K562 (cell line): ENCODE data around the gene CALU. TPM values are rescaled to one million over a fixed set of nuclear protein-coding genes. Genes with fewer than 3 reads are reported as not detected.
A peak's percentile ranks its signal among the peaks of the same experiment; 100 is the strongest.

ENCODE experiments used
- DNMT1 ChIP-seq: fragments of 450-650 bp; IDR thresholded peaks from 2 replicates; pipeline ENCODE4 v1.6.1; 2016; ENCODE audit warnings: antibody characterized with exemption, mild to moderate bottlenecking
- GABPA ChIP-seq: fragments of 200-800 bp; sonication (Bioruptor generic); conservative IDR thresholded peaks from 2 replicates; pipeline ENCODE4 v1.6.1; 2016; ENCODE audit warnings: low read depth, missing genetic modification characterization, missing compliant biosample characterization
- HCFC1 ChIP-seq: IDR thresholded peaks from 2 replicates; pipeline ENCODE4 v1.6.1; 2012; ENCODE audit warnings: low read depth, low read length, improper control_type of control experiment
- HNRNPH1 ChIP-seq: fragments of 200-400 bp; formaldehyde crosslinking; optimal IDR thresholded peaks from 2 replicates; pipeline ENCODE3; 2017; ENCODE audit warnings: low read depth, mild to moderate bottlenecking, low read length, moderate library complexity
- MTA3 ChIP-seq: fragments of 450-650 bp; formaldehyde crosslinking; IDR thresholded peaks from 2 replicates; pipeline ENCODE4 v1.6.1; 2017; ENCODE audit warnings: mild to moderate bottlenecking, borderline replicate concordance
- NBN ChIP-seq: fragments of 450-650 bp; IDR thresholded peaks from 2 replicates; pipeline ENCODE4 v1.6.1; 2016; ENCODE audit warnings: low read depth, mild to moderate bottlenecking
- NCOR1 ChIP-seq: fragments of 450-650 bp; IDR thresholded peaks from 2 replicates; pipeline ENCODE4 v1.6.1; 2016; ENCODE audit warnings: mild to moderate bottlenecking, moderate library complexity
- SIN3B ChIP-seq: fragments of 450-650 bp; IDR thresholded peaks from 2 replicates; pipeline ENCODE4 v1.6.1; 2017; ENCODE audit warnings: low read depth, mild to moderate bottlenecking, moderate library complexity
- SMAD4 ChIP-seq: fragments of 250-450 bp; sonication (Bioruptor Pico); conservative IDR thresholded peaks from 2 replicates; pipeline ENCODE4 v1.8.0; 2021; ENCODE audit warnings: inconsistent platforms, mild to moderate bottlenecking, moderate library complexity
- SREBF1 ChIP-seq: fragments of 150-350 bp; IDR thresholded peaks from 2 replicates; pipeline ENCODE4 v1.6.1; 2014; ENCODE audit warnings: antibody characterized with exemption, low read depth, low read length, borderline replicate concordance
- ZBTB40 ChIP-seq, 2 experiments: fragments of 450-650 bp in 1 of 2; sonication (generic) in 1 of 2; formaldehyde crosslinking in 1 of 2; IDR thresholded peaks; 2 replicates each; pipeline versions ENCODE4 v1.7.1 to v1.9.0; 2016 to 2022; ENCODE audit warnings: inconsistent platforms in 1 of 2, mild to moderate bottlenecking in 1 of 2, missing genetic modification reagents in 1 of 2
- ZNF316 ChIP-seq: fragments of 450-650 bp; IDR thresholded peaks from 2 replicates; pipeline ENCODE4 v1.6.1; 2016
- polyA plus RNA-seq, 8 experiments: library from polyadenylated mRNA; depleted of rRNA in 4 of 8; stranded (reverse) in 5 of 8; unstranded in 3 of 8; fragments of >200 nt; fragmentation: Nextera tagmentation in 2 of 8; fragmentation: Illumina TruSeq in 1 of 8; extraction: Ambion mirVana in 2 of 8; extraction: Trizol in 1 of 8; gene quantifications; 2 replicates each; pipeline versions ENCODE4 v1.2.1 to v1.2.3, GENCODE V29; 2011 to 2014; ENCODE audit warnings: inconsistent platforms in 1 of 8, missing spikeins in 1 of 8
- total RNA-seq, 7 experiments: library from RNA; depleted of rRNA in 6 of 7; stranded (reverse); fragments of >200 nt in 6 of 7; fragmentation: Illumina TruSeq in 2 of 7; extraction: Trizol in 2 of 7; gene quantifications; 2 replicates each; pipeline versions ENCODE4 v1.2.1 to v1.2.3, GENCODE V29; 2011 to 2021; ENCODE audit warnings: low replicate concordance in 1 of 7
- TF ChIP-seq, protein P1 (sequence below): fragments of 250-450 bp; sonication (Bioruptor Pico); IDR thresholded peaks from 2 replicates; pipeline ENCODE4 v1.4.0; 2020

Gene CALU
- total and polyA plus RNA-seq, 9 of the 15 experiments (the other 6 are each of a cell fraction or from before 2014, with no cell fraction given), result 166 to 286 (median 215) TPM

DNA sequence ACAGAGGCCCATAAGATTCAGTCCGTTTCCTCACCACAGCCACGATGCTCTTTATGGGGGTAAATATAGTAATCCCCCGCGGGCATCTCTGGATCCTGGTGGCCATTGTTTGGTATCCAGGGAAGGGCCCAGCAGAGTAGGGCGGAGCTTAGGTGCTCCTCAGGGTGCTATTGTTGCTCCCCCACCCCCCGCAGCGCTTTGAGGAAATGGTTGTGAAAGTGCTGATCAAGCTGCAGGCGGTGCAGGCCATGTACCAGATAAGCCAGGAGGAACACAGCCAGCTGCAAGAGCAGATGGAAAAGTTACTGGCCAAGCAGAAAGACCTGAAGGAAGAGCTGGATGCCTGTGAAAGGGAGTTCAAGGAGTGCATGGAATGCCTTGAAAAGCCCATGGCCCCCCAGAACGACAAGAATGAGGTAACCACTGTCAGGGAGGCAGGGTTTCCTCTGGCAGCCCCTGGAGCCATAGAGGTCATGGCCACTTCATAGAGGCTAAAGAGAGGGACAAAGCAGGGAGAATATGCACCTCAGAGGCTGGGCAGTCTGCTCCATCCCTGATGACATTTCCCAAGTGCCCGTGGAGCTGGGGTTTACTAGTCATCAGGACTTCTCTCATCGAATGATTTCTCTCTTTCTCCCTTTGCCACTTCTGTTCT lies 73.5 kb downstream of the CALU start (continued):
- TF ChIP-seq, protein P1, sequence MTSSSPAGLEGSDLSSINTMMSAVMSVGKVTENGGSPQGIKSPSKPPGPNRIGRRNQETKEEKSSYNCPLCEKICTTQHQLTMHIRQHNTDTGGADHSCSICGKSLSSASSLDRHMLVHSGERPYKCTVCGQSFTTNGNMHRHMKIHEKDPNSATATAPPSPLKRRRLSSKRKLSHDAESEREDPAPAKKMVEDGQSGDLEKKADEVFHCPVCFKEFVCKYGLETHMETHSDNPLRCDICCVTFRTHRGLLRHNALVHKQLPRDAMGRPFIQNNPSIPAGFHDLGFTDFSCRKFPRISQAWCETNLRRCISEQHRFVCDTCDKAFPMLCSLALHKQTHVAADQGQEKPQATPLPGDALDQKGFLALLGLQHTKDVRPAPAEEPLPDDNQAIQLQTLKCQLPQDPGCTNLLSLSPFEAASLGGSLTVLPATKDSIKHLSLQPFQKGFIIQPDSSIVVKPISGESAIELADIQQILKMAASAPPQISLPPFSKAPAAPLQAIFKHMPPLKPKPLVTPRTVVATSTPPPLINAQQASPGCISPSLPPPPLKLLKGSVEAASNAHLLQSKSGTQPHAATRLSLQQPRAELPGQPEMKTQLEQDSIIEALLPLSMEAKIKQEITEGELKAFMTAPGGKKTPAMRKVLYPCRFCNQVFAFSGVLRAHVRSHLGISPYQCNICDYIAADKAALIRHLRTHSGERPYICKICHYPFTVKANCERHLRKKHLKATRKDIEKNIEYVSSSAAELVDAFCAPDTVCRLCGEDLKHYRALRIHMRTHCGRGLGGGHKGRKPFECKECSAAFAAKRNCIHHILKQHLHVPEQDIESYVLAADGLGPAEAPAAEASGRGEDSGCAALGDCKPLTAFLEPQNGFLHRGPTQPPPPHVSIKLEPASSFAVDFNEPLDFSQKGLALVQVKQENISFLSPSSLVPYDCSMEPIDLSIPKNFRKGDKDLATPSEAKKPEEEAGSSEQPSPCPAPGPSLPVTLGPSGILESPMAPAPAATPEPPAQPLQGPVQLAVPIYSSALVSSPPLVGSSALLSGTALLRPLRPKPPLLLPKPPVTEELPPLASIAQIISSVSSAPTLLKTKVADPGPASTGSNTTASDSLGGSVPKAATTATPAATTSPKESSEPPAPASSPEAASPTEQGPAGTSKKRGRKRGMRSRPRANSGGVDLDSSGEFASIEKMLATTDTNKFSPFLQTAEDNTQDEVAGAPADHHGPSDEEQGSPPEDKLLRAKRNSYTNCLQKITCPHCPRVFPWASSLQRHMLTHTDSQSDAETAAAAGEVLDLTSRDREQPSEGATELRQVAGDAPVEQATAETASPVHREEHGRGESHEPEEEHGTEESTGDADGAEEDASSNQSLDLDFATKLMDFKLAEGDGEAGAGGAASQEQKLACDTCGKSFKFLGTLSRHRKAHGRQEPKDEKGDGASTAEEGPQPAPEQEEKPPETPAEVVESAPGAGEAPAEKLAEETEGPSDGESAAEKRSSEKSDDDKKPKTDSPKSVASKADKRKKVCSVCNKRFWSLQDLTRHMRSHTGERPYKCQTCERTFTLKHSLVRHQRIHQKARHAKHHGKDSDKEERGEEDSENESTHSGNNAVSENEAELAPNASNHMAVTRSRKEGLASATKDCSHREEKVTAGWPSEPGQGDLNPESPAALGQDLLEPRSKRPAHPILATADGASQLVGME (CRISPR knock-in tag), result no peak
- TF ChIP-seq MTA3 (0 out of 2 replicates have a peak, but pooled peaks have one; percentile 53), GABPA (tag) (no peak), HCFC1 (no peak), NBN (peak; percentile 75; the same call in 1 of the 2 replicates), SMAD4 (CRISPR knock-in tag) (0 out of 2 replicates have a peak, but pooled peaks have one; percentile 55), DNMT1 (no peak), SREBF1 (no peak), HNRNPH1 (no peak), NCOR1 (peak; percentile 84), SIN3B (no peak), ZNF316 (peak; percentile 95), ZBTB40 (IDR thresholded peaks at IDR 0.05) (no peak), ZBTB40 (CRISPR knock-in tag; IDR thresholded peaks at IDR 0.05) (no peak)
